ENCODE measurements around the gene CCR8.

- no peak for TF ChIP-seq POLR2A (IDR thresholded peaks at IDR 0.05)
- TF ChIP-seq, protein P1, sequence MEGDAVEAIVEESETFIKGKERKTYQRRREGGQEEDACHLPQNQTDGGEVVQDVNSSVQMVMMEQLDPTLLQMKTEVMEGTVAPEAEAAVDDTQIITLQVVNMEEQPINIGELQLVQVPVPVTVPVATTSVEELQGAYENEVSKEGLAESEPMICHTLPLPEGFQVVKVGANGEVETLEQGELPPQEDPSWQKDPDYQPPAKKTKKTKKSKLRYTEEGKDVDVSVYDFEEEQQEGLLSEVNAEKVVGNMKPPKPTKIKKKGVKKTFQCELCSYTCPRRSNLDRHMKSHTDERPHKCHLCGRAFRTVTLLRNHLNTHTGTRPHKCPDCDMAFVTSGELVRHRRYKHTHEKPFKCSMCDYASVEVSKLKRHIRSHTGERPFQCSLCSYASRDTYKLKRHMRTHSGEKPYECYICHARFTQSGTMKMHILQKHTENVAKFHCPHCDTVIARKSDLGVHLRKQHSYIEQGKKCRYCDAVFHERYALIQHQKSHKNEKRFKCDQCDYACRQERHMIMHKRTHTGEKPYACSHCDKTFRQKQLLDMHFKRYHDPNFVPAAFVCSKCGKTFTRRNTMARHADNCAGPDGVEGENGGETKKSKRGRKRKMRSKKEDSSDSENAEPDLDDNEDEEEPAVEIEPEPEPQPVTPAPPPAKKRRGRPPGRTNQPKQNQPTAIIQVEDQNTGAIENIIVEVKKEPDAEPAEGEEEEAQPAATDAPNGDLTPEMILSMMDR (IDR thresholded peaks at IDR 0.05), result no peak
These were observed 6.6 kb upstream of the CCR8 start for GRCh38 chr3:39322936-39323335.

Measured in Peyer's patch (tissue), 4 donors.